ENCODE results near the gene THBS2. TPM values are rescaled to one million over a fixed set of nuclear protein-coding genes. Genes with fewer than 3 reads are reported as not detected.

Gene THBS2
- total and polyA plus RNA-seq, 11 donors, result 1.9 to 51.7 (median 15.9) TPM

- ATAC-seq (peak in 2 of 4 donors; percentile 30 to 63), DNase-seq (peak in 1 of 5 donors; percentile 46)
- WGBS, 4 donors, result 66 to 72% (median 70%) methylated on average over 11 of the region's 11 CpGs
- no peak overlapping the region for H3K4me3 ChIP-seq
- H3K27ac ChIP-seq, result peak overlapping the region in 6 of 12 donors; percentile 17 to 58 (median 34)
- intact Hi-C loops (cut with DNase I), result no loop called here
- H3K9me3 ChIP-seq, result no peaks in the 10 kb centered on the region
- H3K36me3 ChIP-seq, result no peaks in the 10 kb centered on the region
- no peak for TF ChIP-seq POLR2A (IDR thresholded peaks at IDR 0.05)
- no peak for TF ChIP-seq CTCF (IDR thresholded peaks at IDR 0.05)
- peaks cover 0 to 39% (median 0%) of the 10 kb centered on the region in 12 donors for H3K4me1 ChIP-seq
- no peaks in the 10 kb centered on the region for H3K27me3 ChIP-seq
Measured at GRCh38 chr6:169292338-169293124, 38.9 kb upstream of the THBS2 start.

DNA sequence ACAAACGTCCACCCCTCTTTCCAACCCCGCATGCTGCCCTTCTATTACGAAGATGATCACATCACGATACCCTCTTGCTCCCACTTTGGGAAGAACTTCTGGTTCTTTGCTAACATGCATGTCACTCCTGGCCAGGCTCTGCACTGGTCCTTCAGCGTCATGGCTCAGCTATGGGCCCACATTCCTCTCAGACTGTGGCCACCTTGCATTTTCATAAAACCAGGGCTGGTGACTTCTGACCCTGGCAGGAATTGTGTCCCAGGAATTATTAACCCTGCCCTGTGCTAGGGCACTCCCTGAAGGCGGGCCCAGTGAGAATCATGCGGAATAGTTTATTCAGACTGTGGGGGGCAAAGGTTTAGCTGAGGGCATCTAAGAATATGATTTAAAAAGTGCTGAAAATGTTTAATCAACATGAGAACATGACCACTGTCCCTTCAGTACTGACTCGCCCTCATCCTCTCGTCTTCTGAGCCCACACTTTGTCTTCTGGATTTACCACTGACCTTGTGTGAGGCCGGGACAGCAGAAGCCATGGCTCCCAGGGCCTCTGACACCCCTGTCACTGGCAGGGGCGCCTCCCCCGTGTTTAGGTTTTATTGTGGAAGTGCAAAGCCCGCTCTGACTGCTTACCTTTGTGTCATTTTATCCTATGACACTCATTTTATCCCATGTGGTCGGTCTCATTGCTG is 38.1 kb upstream of the THBS2 start:
- intact Hi-C loops (cut with DNase I), result no loop called here
- WGBS, 4 donors, result 80 to 83% (median 81%) methylated on average over 14 of the region's 14 CpGs
- Histone ChIP-seq H3K4me1 (peaks cover 0 to 39% (median 0%) of the 10 kb centered on the region in 12 donors), H3K27me3 (no peaks in the 10 kb centered on the region), H3K9me3 (no peaks in the 10 kb centered on the region), H3K4me3 (no peak overlapping the region), H3K27ac (peak overlapping the region in 6 of 12 donors; percentile 17 to 73 (median 36)), H3K36me3 (no peaks in the 10 kb centered on the region)
- no peak for DNase-seq
- no peak for ATAC-seq
- TF ChIP-seq CTCF (IDR thresholded peaks at IDR 0.05) (no peak), POLR2A (IDR thresholded peaks at IDR 0.05) (no peak)

- peaks cover 0 to 39% (median 0%) of the 10 kb centered on the region in 12 donors for H3K4me1 ChIP-seq
- H3K36me3 ChIP-seq, result no peaks in the 10 kb centered on the region
- H3K9me3 ChIP-seq, result no peaks in the 10 kb centered on the region
- H3K4me3 ChIP-seq, result no peak overlapping the region
- 81 to 91% (median 83%) methylated on average over 9 of the region's 9 CpGs for WGBS, 4 donors
- intact Hi-C loops (cut with DNase I), result no loop called here
- peak overlapping the region in 5 of 12 donors; percentile 22 to 84 (median 73) for H3K27ac ChIP-seq
- ATAC-seq (no peak), DNase-seq (no peak)
- no peaks in the 10 kb centered on the region for H3K27me3 ChIP-seq
- TF ChIP-seq POLR2A (IDR thresholded peaks at IDR 0.05) (no peak), CTCF (IDR thresholded peaks at IDR 0.05) (no peak)
Measured at GRCh38 chr6:169291148-169291547, 37.5 kb upstream of the THBS2 start.
